ENCODE data around the gene RNU6-9. TPM values are rescaled to one million over a fixed set of nuclear protein-coding genes. Genes with fewer than 3 reads are reported as not detected.

The RNU6-9 gene
- total RNA-seq, 1 experiment from 2014 or later: not detected

DNA sequence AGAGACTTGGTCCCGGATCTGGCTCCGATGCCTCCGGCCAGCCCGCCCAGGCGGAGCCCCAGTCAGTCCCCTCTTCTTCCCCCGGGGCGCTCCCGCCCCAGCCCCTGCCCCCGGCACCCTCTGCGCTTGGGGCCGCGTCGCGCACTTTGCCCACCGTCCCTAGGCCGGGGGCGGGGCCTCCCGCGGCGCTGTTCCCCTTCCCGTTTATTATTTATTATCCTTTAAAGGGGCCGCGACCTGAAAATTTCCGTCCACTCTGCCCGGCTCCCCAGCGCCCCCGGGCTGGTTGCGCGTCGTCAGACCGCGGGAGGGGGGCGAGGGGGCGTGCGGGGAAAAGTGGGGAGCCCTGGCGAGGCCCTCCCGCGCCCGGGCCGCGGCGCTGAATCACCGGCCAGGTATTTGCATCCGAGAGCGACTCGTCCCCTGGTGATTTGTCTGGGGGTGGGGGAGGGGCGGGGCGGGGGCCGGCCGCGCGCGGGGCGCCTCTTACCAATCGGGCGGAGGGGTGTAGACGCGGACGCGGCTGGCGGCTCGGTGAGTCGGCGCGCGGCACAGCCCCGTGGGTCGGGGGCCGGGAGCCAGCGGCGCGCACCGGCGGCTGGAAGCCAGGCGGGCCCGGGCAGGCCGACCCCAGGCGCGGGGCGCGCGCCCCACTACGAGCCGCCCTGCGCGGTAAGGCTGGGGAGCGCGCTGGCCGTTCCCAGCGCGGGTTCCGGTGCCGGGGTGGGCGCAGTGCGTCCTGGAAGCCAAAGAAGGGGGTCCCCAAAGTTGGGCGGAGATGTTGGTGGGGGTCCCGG, 32.4 kb downstream of the RNU6-9 start, which contains the start of gene ARID3A:
TSS of gene ARID3A (plus strand) at position 510 of the 797 bp plus-strand sequence. CDS start 3,494 bp downstream, outside the sequence.
- ChIA-PET POLR2A (ENCODE audit: unreplicated experiment) (no interaction called here), CTCF (no interaction called here)
- H4K20me1 ChIP-seq (ENCODE audit: low read length): no peaks in the 10 kb centered on the region
- H3K36me3 ChIP-seq (ENCODE audit: low read depth, low read length): no peaks in the 10 kb centered on the region
- ATAC-seq: peak; percentile 59
- H3K4me1 ChIP-seq (ENCODE audit: insufficient read depth, low read length): no peaks in the 10 kb centered on the region; the same call in 1 of the 2 replicates
- DNase-seq: peak; percentile 65
- peak within 1 kb of the TSS; percentile 81 for H3K4me3 ChIP-seq (ENCODE audit: low read length)
- H3F3A ChIP-seq (ENCODE audit: low read length, unreplicated experiment): no peaks in the 10 kb centered on the region
- H3K27me3 ChIP-seq (ENCODE audit: low read length): no peaks in the 10 kb centered on the region
- H2AFZ ChIP-seq (ENCODE audit: low read length): peak within 1 kb of the TSS; percentile 86
- peak within 1 kb of the TSS; percentile 51 for H3K9ac ChIP-seq (ENCODE audit: low read length)
- H3K27ac ChIP-seq (ENCODE audit: low read length): peak within 1 kb of the TSS; percentile 39; the same call in 1 of the 2 replicates
- 0 out of 2 replicates have a peak, but pooled peaks cover 3% of the 10 kb centered on the region for H3K79me2 ChIP-seq (ENCODE audit: low read length)
- intact Hi-C loops (cut with micrococcal nuclease): loop anchor here (1.0 kb wide), 1 partner anchor 57 kb away; no protein-coding TSS in a partner anchor
- BruUV-seq (replicated peaks): no TSS peak
- TF ChIP-seq EZH2phosphoT487 (IDR thresholded peaks at IDR 0.05; ENCODE audit: borderline replicate concordance, low read length) (no peak), EZH2 (IDR thresholded peaks at IDR 0.05; ENCODE audit: low read length, unreplicated experiment) (no peak)
- TF ChIP-seq, protein P1, sequence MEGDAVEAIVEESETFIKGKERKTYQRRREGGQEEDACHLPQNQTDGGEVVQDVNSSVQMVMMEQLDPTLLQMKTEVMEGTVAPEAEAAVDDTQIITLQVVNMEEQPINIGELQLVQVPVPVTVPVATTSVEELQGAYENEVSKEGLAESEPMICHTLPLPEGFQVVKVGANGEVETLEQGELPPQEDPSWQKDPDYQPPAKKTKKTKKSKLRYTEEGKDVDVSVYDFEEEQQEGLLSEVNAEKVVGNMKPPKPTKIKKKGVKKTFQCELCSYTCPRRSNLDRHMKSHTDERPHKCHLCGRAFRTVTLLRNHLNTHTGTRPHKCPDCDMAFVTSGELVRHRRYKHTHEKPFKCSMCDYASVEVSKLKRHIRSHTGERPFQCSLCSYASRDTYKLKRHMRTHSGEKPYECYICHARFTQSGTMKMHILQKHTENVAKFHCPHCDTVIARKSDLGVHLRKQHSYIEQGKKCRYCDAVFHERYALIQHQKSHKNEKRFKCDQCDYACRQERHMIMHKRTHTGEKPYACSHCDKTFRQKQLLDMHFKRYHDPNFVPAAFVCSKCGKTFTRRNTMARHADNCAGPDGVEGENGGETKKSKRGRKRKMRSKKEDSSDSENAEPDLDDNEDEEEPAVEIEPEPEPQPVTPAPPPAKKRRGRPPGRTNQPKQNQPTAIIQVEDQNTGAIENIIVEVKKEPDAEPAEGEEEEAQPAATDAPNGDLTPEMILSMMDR (conservative IDR thresholded peaks at IDR 0.05; ENCODE audit: low read depth, low read length): no peak
- peak within 1 kb of the TSS; percentile 95 for H3K4me2 ChIP-seq (ENCODE audit: low read length)
- H3K9me2 ChIP-seq (replicated peaks; ENCODE audit: low read length): no peaks in the 10 kb centered on the region
- no peaks in the 10 kb centered on the region for H3K9me3 ChIP-seq (ENCODE audit: low read length)

DNA sequence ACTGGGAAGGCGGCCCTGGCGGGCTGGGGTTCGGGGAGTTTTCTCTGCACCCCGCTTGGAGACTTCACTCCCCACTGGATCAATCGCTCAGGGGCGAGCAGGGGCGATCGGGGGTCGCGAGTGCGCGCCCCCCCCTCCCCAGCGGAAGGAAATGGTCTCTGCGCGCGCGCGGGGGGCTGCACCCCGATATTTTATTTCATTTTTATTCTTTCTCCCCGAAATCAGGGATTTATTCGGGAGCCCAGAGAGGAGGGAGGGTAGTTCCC, 33.0 kb downstream of the RNU6-9 start:
- TF ChIP-seq EZH2phosphoT487 (IDR thresholded peaks at IDR 0.05; ENCODE audit: borderline replicate concordance, low read length): no peak
- TF ChIP-seq, protein P1 (conservative IDR thresholded peaks at IDR 0.05; ENCODE audit: low read depth, low read length): no peak
- TF ChIP-seq EZH2 (IDR thresholded peaks at IDR 0.05; ENCODE audit: low read length, unreplicated experiment): no peak
- Histone ChIP-seq H3K79me2 (ENCODE audit: low read length) (0 out of 2 replicates have a peak, but pooled peaks cover 3% of the 10 kb centered on the region), H3K9ac (ENCODE audit: low read length) (peak overlapping the region; percentile 38; the same call in 1 of the 2 replicates), H3K4me3 (ENCODE audit: low read length) (peak overlapping the region; percentile 81), H3K36me3 (ENCODE audit: low read depth, low read length) (no peaks in the 10 kb centered on the region), H3K4me2 (ENCODE audit: low read length) (peak overlapping the region; percentile 90), H3K27ac (ENCODE audit: low read length) (no peak overlapping the region), H2AFZ (ENCODE audit: low read length) (peak overlapping the region; percentile 69), H3F3A (ENCODE audit: low read length, unreplicated experiment) (no peaks in the 10 kb centered on the region), H3K27me3 (ENCODE audit: low read length) (no peaks in the 10 kb centered on the region), H3K9me3 (ENCODE audit: low read length) (no peaks in the 10 kb centered on the region), H3K9me2 (replicated peaks; ENCODE audit: low read length) (no peaks in the 10 kb centered on the region), H3K4me1 (ENCODE audit: insufficient read depth, low read length) (no peaks in the 10 kb centered on the region; the same call in 1 of the 2 replicates), H4K20me1 (ENCODE audit: low read length) (no peaks in the 10 kb centered on the region)
- no peak for ATAC-seq
- no TSS peak for BruUV-seq (replicated peaks)
- intact Hi-C loops (cut with micrococcal nuclease): no loop called here
- DNase-seq: no peak
- ChIA-PET POLR2A (ENCODE audit: unreplicated experiment) (no interaction called here), CTCF (no interaction called here)
